Ecto neural progenitor cell (in vitro differentiated cells): ENCODE measurements around the gene CHODL.

Experiments used
- DNase-seq: peaks from one replicate; pipeline ENCODE4 v3.0.0-alpha.2; 2018; ENCODE audit warnings: low spot score

The CHODL gene

DNA sequence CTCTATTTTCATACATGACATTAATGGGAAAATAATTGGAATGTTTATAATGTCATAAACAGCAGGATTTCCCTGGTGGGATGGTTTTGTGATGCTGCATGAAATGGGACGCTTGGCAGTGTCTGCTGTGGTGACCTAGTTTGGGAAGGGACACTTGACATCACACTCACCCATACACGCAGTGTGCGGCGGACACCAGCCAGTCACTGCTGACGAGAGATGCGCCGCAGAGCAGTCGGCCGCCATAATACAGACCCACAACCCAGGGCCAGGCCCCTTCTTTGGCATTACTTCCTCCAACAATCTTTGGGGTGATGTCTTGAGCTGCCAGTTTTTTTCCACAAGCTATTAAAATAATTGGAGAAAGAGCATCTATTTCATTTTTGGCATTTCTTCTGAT, 49.5 kb downstream of the CHODL start:
- DNase-seq: no peak

DNA sequence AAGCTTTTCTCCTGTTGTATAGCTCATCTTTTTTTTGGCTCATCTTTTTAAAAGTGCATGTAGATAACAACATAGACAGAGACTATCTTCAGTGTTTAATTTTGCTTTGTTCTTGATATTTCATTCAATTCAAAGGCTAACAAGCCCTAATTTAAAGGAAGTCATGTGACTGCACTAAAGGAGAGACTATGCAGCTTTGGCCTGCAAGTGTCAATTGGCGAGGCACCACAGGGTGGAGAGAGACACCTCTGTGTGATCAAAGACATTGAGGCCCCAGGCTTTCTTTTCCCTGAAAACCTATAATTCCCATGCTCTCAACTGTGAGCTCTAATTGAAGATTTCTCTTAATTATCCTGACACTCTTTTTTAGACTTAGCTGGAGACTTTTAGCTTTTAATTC, 53.6 kb downstream of the CHODL start:
- no peak for DNase-seq
